HG03575 (cell line): Measurements from ENCODE around the gene SEMA5A.

Source experiments
- ATAC-seq: cut with Tn5 transposase; IDR thresholded peaks from one replicate; pipeline ENCODE4 v1.9.1; 2021; ENCODE audit not compliant: unreplicated experiment, insufficient number of reproducible peaks, low FRiP score; ENCODE audit errors: extremely low read depth

The SEMA5A gene

DNA sequence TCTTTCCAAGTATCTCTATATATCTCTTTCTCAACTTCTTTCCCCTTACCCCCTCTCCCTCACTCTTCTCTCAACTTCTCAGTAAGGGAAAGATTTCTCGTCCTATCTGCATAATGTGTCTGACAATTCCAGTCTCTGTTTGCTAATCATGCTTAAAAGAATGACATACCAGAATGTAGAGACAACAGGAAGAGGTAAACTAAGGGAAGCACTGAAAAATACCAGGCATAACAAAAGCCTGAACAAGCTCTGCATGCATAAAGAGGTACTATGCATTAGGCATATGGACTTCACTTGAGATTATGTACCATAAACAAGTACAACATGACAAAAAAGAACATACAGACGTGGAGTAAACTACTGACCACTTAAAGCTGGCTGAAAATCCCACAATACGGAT, 62.6 kb downstream of the SEMA5A start:
- ATAC-seq: no peak

DNA sequence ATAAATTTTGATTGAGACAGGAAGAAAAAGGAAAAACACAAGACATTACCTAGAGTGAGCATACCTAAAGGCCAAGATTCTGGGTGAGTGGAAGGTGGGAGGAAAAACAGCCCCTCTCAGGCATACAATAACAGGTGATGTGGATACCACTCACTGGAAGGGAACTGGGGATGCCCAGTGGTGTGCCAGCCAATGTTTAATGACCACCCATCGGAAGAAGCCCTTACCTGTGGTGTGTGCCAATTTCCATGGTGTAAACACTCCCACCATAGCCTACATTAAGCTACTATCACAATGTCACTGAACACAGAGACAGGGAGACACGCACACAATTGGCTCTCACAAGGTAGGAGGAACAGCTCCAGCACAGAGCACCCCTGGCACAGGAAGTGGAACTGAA, 63.5 kb downstream of the SEMA5A start:
- no peak for ATAC-seq

DNA sequence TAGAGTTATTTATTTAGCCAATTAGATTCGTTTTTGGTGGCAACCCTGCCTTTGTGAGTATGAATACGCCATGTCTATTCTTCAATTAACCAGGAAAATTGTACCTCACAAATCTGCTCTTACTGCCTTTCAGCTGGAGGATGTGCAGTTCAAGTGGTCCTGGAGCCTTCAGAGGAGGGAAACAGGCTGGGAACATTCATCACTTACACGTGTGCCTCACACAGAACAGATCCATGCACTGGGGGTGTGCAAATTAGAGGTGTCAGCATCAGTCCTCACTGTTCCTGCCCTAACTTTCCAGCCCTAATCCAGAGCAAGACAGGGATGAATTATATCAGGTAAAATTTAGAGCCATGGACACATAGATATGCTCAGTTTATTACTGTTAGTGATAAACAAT, 65.4 kb downstream of the SEMA5A start:
- no peak for ATAC-seq

DNA sequence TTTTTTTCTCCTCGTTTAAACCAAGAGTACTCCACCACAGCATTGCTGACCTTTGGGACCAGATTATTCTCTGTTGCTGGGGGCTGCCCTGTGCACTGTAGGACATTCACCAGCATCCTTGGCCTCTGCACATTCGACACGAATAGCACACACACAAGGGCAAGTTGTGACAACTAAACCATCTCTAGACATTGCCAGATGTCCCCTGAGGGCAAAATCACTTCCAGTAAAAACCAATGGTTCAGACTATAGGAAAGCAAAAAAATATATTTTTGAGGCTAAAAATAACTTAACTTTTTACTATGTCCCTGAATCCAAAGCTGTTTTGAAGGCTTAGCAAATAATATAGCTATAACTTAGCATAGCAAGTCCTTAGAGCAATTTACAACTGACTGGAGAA, 65.9 kb downstream of the SEMA5A start:
- no peak for ATAC-seq

DNA sequence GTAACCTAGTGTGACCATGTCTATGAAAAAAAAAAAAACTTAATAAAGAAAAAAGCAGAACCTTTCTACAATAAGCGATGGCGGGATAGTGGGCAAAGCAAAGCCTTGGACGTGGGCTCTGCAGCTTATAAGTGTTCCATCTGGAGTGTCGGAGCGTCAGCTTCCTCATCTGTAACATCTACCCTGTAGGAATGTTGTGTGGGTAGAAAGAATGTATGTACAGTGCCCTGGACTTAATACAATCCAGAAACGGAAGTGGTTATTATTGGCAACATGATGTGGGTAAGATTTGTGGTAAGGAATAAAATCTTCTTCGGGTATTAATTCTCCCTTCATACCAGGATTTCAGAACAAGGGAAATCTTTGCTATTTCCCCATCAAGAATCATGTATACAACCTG, 66.5 kb downstream of the SEMA5A start:
- ATAC-seq: no peak

DNA sequence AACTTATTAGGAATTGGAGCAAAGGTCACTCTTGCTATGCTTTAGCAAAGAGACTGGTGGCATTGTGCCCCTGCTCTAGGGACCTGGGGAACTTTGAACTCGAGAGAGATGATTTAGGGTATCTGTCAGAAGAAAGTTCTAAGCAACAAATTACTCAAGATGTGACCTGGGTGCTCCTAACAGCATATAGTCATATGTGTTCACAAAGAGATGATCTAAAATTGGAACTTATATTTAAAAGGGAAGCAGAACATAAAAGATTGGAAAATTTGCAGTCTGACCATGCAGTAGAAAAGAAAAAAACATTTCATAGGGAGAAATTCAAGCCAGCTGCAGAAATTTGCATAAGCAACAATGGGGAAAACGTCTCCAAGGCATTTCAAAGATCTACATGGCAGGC, 68.3 kb downstream of the SEMA5A start:
- ATAC-seq: no peak

DNA sequence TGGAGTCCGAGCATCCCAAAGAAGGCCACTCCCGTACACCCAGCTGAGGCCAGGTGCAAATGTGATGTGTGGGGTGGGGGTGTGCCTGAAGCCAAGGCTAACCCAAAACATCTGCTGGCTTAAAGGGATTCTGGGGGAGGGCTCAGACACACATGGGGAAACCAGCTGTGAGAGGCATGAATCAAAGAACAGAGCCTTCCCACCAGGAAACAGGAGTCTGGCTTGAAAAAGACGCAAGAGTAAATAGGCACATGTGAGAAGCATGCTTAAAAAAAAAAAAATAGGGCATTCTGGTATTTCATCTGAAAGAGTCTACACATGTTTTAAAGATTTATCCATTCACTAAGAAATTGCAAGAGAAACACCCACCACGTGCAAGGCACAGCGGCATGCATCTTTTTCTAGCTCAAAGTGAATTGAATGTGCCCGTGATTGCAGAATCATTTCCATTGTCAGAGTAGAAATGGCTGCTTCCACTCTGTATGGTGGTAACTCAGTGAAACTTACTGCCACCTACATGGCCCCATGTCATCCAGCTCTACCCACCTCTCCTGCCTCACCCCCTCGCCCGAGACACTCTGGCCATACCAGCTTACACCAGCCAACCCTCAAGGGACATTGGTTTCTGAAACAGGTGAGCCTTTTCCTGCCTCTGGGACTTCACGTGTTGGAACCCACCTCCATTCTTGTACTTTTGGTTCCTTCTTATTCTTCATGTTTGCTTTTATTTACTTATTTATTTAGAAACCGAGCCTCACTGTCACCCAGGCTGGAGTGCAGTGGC, 71.5 kb downstream of the SEMA5A start:
- no peak for ATAC-seq

DNA sequence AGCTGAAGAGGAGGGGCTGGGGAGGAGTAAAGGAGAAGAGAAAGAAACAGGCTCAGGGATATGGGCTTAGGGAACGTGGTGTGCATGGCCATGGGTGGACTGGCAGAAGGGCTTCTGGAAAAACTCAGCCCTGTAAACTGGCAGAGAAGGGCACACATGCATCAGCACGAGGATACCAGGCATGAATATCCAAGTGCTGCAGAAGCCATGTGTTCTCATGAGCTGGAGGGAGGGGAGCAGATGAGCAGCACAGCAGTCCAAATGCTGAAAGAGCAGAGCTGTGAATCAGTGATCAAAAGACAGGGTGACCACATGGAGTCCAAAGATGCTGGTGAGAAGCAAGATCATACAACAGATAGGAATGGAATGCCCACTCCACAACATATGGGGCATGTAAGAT, 72.3 kb downstream of the SEMA5A start:
- ATAC-seq: no peak

DNA sequence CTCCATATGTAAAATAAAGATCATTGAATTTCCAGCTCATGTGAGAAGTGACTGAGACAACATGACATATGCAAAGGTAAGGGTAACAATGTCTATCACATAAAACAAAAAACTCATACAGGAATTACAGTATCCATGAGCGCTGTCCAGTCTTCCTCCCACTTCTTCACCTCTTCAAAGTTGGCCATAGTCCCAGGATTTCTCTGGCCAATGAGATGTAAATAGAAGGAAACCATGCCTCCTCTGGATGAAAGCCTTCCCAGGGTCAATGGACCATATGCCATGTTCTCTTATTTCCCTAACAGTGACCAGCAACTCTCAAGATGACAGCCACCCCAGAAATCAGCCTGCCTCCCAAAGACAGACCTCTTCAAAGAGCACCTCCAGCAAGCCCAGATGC, 75.5 kb downstream of the SEMA5A start:
- ATAC-seq: no peak

DNA sequence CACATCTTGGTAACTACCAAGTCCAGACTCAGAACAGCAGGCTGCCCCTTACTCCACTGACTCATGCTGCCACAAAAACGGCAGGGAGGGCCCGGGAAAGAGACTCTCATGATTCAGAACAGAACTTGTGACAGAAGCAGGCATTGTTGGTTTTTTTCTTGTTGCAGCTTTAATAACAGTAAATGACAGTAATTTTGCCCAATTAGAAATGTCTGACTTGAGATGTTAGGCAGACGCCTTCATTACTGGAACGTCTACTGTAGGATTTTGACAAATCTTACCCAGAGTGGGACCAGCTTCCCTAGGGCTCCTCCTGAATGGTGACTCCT, 77.9 kb downstream of the SEMA5A start:
- ATAC-seq: no peak

DNA sequence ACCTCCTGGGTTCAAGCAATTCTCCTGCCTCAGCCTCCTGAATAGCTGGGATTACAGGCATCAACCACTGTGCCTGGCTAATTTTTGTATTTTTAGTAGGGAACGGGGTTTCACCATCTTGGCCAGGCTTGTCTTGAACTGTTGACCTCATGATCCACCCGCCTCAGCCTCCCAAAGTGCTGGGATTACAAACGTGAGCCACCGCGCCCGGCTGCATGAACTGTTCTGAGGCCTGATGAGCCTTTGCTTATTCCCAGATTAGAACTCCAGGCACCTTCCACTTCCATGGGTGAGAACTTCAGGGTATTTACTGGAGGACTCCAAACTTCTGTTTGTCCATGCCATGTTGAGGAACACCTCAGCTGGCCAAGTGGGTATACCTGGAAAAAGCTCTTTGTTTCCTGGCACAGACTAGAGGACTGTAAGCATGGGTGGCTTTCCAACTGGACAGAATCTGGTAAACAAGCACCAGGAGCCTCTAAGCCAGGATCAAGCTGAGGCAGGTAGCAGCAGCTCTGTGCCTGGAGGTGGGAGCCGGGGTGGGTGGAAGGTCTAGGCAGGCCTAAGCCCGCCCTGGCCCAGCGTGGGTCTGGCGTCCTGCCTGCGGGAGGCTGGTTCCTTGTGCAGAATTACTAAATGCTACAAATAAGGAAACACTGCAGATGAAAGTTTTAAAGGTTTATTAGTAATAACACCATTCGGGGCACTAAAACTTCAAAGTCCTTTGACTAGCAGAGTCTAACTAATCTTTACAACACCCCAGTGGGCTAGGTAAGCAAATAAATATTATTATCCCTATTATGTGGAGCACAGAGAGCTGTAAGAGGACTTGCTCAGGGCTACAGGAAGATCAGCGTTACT, 78.4 kb downstream of the SEMA5A start:
- ATAC-seq: no peak

DNA sequence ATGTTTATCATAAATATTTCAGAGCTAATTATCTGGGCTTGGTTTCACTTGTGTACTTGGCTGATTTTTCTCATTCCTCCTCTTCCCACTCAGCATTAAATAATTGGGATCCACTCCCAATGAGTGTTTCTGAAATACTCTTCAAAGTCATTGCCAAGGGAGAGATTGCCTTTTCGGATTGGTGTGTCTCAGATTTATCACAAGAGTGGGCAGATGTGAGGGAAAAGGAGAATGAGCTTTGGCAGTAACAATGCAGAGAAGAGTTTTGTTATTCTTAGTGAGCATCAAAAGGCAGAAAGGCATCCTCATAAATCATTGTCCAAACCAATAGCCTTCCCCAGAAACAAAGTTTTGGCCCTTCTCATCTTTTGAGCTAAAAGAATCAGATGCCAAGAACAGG, 79.2 kb downstream of the SEMA5A start:
- no peak for ATAC-seq

DNA sequence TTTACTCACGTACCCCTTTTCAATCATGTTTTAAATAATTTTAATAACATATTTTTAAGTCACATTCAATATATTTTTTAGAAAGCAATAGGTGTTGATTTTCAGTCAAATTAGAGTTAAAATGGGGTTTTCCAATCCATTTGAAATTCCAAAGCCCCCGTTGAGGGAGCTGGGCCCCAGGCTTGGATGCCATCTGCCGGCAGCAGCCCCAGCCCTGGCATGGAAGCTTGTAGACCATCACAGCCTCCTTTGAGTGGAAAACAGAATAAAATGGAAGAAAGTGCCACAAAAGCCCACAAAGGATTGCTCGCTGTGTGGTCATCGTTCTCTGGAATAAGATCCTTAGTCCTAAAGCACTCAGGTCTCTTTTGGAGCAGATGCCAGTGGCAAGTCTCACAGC, 81.4 kb downstream of the SEMA5A start:
- ATAC-seq: no peak

DNA sequence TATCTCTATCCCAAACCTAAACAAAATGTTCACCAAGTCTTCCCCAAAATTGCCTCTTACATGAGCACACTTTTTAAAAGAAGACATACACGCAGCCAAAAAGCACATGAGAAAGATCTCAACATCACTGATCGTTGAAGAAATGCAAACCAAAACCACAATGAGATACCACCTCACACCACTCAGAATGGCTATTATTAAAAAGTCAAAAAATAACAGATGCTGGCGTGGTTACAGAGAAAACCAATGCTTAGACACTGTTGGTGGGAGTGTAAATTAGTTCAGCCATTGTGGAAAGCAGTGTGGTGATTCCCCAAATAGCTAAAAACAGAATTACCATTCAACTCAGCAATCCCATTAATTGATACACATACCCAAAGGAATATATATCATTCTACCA, 83.8 kb downstream of the SEMA5A start:
- ATAC-seq: no peak

DNA sequence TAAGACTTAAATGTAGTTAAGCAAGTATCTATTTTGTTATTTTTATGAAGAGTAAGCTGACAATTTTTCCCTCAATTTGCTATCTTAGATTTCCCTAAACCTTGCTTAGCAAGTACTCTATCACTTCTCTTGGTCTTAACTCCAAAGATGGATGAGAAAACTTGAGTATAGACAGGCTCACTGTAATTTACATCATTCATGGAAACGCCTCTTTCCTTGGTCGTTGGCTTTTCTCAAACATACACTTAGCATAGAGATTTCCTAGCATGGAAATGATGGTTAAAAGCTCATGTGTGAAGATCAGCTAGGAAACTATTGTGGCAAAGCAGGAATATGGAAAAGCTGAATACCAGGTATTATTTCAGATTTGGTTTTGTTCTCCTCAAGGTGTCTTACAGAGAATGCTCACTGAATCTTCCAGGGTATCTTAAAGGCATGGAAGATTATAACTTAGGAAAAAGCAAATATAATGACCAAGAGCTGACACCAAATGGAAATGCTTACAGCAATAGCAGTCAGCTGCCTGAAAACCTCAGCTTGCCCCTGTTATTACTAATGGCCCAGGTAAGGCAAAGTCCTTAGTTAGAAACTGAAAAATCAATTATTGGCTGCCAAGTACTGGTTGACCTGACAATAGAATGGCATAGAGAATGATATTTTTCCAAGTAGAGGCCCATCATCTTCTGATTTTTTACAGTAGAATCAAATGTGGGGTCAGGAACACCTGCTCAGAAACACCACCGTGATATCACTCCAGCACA, 84.8 kb downstream of the SEMA5A start:
- ATAC-seq: no peak

DNA sequence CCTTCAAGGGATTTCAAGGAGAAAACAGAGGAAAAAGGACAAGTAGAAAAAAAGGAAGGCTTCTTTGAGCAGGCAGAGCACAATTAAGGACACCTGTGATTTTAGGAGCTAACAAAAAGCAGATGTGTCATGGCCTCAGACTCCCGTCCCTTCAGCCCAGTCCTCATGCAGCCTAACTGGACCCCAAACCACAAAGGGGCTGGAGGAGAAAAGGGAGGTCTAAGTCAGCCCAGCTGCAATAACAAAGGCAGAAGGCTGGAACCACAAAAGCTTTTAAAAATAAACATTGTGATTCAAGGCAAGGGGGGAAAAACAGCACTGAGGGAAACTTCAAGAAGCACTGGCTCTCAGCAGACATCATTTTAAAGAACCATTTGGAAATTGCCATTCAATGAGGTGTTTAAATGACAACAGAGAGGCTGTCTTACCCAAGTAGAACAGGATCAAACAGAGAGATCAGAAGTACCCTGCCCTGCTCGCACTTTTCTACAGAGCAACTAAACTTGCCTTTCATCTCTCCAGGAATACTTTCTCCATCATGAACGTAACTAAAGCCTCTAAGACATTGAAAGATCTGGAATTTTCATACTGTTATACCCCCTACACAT, 89.3 kb downstream of the SEMA5A start:
- ATAC-seq: no peak

DNA sequence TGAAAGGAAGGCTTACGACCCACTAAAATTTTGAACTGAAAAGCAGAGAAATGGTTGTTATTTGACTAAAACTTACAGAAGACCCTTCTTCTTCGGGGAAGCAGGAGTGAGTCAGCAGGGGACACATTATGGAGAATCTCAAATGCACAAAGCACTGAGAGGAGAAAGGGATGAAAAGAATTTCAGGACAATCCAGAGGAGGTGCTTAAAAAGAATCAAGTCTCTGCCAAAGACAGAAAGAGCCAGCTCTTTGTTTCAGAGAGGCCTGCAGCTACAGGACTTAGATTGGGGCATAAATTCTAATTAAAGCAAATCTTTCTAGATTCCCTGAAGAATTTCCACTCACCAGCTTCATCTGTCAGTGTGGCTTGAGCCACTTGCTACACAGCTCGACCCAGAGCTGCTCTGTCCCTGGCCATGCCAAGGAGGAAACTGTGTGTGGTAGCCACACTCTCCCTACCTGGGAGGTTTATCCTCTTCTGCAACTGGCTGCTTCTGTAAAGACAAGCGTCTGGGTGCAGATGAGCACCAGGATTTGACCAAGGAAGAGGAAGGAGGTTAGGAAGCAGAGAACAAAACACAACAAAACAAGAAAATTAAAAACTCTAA, 89.9 kb downstream of the SEMA5A start:
- no peak for ATAC-seq

DNA sequence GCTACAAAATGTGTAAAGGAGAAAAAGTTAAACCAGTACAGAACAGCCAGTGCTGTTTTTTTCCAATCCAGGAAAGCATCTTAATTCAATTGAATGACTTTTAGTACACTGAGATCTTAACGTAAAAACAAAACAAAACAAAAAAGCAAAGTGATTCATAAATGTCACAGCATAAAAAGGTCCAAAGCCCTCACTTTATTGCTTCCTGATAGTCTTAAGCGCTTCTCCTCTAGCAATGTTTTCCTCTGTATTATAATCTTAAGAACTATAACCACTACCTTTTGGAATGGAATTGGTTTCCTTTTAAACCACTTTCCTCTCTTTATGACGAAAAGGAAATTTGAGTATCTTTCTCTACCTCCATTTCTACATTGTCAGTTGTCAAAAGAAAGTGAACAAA, 91.4 kb downstream of the SEMA5A start:
- no peak for ATAC-seq

DNA sequence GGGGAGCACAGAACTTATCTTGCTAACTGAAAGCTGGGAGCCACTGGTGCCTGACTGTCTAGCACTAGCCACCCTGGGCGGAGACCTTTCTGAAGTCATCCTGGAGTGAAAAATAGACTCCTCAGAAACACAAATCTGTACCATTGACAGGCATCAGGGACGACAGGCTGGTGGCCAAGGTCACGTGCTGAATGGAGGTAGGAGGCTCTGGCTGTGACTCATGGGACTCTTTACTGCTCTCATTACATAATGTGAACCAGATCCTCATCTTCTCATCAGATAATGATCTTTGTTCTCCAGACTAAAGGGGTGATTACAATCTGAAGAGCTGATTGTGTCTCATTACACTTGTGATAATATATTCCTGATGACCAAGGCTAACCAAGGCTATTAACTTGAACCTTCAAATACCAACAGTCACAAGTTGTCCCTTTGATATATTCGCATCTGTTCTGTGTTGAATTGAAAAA, 91.8 kb downstream of the SEMA5A start:
- no peak for ATAC-seq
